Kidney (tissue), 14 donors: Measurements from ENCODE around the gene PRSS16. TPM values are rescaled to one million over a fixed set of nuclear protein-coding genes. Genes with fewer than 3 reads are reported as not detected.

ENCODE experiments used
- DNase-seq, 5 donors: peaks; one replicate each; pipeline ENCODE4 v3.0.0-alpha.2; 2013 to 2020
- FAIRE-seq: peaks from 2 replicates; lab custom pipeline; 2012; peaks lifted over from hg19 to GRCh38; lab: Jason Lieb, UNC
- H3K27ac ChIP-seq, 2 donors: one replicate each; pipeline ENCODE4 v1.7.0; 2013; ENCODE audit warnings: low read depth in 2 of 2, low read length in 2 of 2, inconsistent platforms in 1 of 2
- H3K27me3 ChIP-seq: one replicate; pipeline ENCODE4 v1.7.1; 2013; ENCODE audit warnings: low read length, inconsistent platforms; ENCODE audit not compliant: control insufficient read depth, insufficient read depth
- H3K36me3 ChIP-seq, 3 donors: one replicate each; pipeline versions ENCODE4 v1.7.0 to v1.7.1; 2013; ENCODE audit warnings: low read length in 3 of 3, control low read depth in 1 of 3, inconsistent platforms in 1 of 3; ENCODE audit not compliant: insufficient read depth in 3 of 3, control insufficient read depth in 2 of 3
- H3K4me1 ChIP-seq, 3 donors: one replicate each; pipeline versions ENCODE4 v1.7.0 to v1.7.1; 2013; ENCODE audit warnings: low read length in 3 of 3, inconsistent platforms in 1 of 3, low read depth in 1 of 3; ENCODE audit not compliant: control insufficient read depth in 2 of 3, insufficient read depth in 2 of 3
- H3K4me3 ChIP-seq, 3 donors: one replicate each; pipeline versions ENCODE4 v1.7.0 to v1.8.1; 2013; ENCODE audit warnings: low read length in 3 of 3, control low read depth in 1 of 3, inconsistent platforms in 1 of 3
- H3K9ac ChIP-seq, 3 donors: one replicate each; pipeline versions ENCODE4 v1.7.0 to v1.7.1; 2013; ENCODE audit warnings: low read length in 3 of 3, control low read depth in 1 of 3, inconsistent platforms in 1 of 3
- H3K9me3 ChIP-seq, 3 donors: one replicate each; pipeline versions ENCODE4 v1.7.0 to v1.7.1; 2013; ENCODE audit warnings: low read length in 3 of 3, control low read depth in 1 of 3, inconsistent platforms in 1 of 3; ENCODE audit not compliant: control insufficient read depth in 2 of 3, insufficient read depth in 1 of 3
- intact Hi-C: fragments of 100-400 bp; cut with DNase I; formaldehyde crosslinking; loops from one replicate; pipeline ENCODE4 v1.11.1; 2022
- polyA plus RNA-seq: library from polyadenylated mRNA; stranded (reverse); fragments of 350-450 nt; fragmentation: Illumina TruSeq; extraction: RNeasy Lipid Tissue Mini Kit (QIAGEN cat#74804); gene quantifications from one replicate; pipeline ENCODE4 v1.2.3, GENCODE V29; 2014; ENCODE audit warnings: low read depth, low replicate concordance; ENCODE audit not compliant: insufficient read depth
- total RNA-seq: library from RNA; stranded (reverse); fragmentation: NEBNext Ultra II Directional; extraction: Animal tissue kit (Norgen Biotek cat#: 25700); gene quantifications from one replicate; pipeline ENCODE4 v1.2.1, GENCODE V29; 2021
- TF ChIP-seq, protein P1 (sequence below): IDR thresholded peaks from 3 replicates; pipeline ENCODE4 v1.5.1; 2012; ENCODE audit warnings: mild to moderate bottlenecking, moderate library complexity, borderline replicate concordance; ENCODE audit not compliant: insufficient read depth; ENCODE audit errors: extremely low read depth
- donor health status: control.
- donor health status: control.
- donor health status: control.
- donor health status: control.
- donor health status: control.
- donor health status: DM: yes; HTN: yes; CAD: no.
- donor health status: Normal renal cell carcinoma (clear cell type).

The PRSS16 gene
- total and polyA plus RNA-seq, 2 donors from 2014 or later, result 5.1 to 11.2 TPM

DNA sequence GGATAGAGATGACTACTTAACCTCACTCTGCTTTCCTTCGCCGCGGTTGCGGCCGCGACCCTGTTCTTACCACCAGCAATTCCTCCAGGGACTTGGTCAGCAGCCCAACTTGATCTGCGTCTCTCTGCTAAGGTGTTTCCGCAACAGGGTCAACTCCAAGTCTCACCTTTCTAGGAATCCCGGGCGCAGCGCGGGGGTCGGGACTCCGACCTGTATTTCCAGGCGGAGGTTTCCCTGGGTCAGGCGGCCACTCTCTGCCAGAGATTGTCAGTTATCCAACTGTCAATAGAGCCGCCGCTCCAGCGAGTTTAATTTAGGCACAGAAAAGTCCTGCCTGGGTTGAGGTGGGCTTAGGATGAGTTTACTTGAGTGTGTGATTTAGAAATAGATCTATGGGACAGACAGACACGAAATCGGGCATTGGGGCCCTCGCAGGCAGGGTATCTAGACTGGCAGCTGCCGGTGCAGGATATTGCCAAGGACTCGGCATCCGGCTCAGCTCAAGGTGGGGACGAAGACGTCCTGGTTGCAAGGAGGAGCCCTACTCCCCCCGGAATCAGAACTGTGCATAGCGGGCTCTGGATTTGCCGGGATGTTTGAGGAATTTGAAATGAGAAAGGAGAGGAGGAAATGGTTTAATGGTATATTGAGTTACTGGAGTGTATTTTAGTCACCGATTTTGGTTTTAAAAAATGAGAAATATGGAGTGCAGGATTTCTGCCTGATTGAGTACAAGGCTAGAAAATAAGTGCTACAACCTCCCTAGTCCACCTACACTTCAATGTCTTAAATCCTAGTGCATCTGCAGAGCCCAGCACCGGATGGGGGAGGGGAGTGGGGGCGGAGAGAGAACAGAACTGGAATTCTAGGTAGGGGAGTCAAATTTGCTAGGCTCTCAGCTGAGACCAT lies 40.9 kb downstream of the PRSS16 start:
- Histone ChIP-seq H3K4me1 (no peaks in the 10 kb centered on the region), H3K36me3 (no peaks in the 10 kb centered on the region), H3K27ac (no peak overlapping the region), H3K9me3 (peaks cover 0 to 9% (median 2%) of the 10 kb centered on the region in 3 donors), H3K27me3 (peaks cover 88% of the 10 kb centered on the region), H3K4me3 (no peak overlapping the region), H3K9ac (no peak overlapping the region)
- DNase-seq, result no peak
- TF ChIP-seq, protein P1, sequence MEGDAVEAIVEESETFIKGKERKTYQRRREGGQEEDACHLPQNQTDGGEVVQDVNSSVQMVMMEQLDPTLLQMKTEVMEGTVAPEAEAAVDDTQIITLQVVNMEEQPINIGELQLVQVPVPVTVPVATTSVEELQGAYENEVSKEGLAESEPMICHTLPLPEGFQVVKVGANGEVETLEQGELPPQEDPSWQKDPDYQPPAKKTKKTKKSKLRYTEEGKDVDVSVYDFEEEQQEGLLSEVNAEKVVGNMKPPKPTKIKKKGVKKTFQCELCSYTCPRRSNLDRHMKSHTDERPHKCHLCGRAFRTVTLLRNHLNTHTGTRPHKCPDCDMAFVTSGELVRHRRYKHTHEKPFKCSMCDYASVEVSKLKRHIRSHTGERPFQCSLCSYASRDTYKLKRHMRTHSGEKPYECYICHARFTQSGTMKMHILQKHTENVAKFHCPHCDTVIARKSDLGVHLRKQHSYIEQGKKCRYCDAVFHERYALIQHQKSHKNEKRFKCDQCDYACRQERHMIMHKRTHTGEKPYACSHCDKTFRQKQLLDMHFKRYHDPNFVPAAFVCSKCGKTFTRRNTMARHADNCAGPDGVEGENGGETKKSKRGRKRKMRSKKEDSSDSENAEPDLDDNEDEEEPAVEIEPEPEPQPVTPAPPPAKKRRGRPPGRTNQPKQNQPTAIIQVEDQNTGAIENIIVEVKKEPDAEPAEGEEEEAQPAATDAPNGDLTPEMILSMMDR, result no peak
- no peak for FAIRE-seq
- intact Hi-C loops, result no loop called here

DNA sequence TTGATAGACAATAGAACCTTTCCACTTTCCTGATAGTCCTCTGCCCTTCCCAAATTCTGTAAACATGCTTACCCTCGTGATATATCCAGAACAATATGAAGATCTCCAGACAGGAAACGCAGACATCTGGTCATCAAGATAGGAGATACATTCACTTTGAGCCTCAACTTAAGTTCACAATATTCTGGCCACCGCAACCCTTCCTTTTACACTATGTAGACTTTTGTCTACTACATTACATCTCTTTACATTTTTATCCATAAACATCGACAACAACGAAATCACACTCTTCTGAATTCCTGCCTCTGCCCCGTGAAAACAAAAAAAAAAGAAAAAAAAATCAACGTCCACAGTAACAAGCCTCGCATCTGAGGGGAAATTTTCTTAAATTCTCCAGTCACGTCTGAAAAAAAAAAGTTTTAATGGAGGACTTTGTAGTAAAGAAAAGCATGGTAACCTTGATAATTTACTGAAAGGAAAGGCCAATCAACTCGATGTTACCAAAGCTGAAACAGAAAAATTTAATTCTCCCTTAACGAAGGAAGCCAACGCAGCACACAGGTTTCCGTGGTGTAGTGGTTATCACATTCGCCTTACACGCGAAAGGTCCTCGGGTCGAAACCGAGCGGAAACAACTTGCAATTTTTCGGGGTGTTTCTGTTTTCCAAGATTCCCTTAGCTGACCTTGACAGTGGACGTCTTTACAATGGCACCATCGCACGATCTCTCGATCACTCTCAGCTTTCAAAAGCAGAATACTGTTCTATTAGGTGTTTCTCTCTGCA lies 42.8 kb downstream of the PRSS16 start:
- Histone ChIP-seq H3K9ac (no peak overlapping the region), H3K36me3 (no peaks in the 10 kb centered on the region), H3K4me3 (no peak overlapping the region), H3K27ac (no peak overlapping the region), H3K4me1 (no peaks in the 10 kb centered on the region), H3K27me3 (peaks cover 88% of the 10 kb centered on the region), H3K9me3 (peaks cover 0 to 15% (median 0%) of the 10 kb centered on the region in 3 donors)
- intact Hi-C loops, result no loop called here
- TF ChIP-seq, protein P1, result no peak
- DNase-seq (no peak), FAIRE-seq (no peak)

- FAIRE-seq (no peak), DNase-seq (no peak)
- no peak overlapping the region for H3K27ac ChIP-seq
- H3K4me1 ChIP-seq, result no peaks in the 10 kb centered on the region
- no peak overlapping the region for H3K4me3 ChIP-seq
- intact Hi-C loops, result no loop called here
- H3K9ac ChIP-seq, result no peak overlapping the region
- H3K27me3 ChIP-seq, result peaks cover 89% of the 10 kb centered on the region
- peaks cover 0 to 15% (median under 1%) of the 10 kb centered on the region in 3 donors for H3K9me3 ChIP-seq
- TF ChIP-seq, protein P1, result no peak
- H3K36me3 ChIP-seq, result no peaks in the 10 kb centered on the region
These were observed 43.3 kb downstream of the PRSS16 start for GRCh38 chr6:27290850-27291208.
